HG03139 (cell line): ENCODE results near the gene UBXN1.

ENCODE experiments used
- ATAC-seq: cut with Tn5 transposase; IDR thresholded peaks from one replicate; pipeline ENCODE4 v1.9.1; 2021; ENCODE audit not compliant: unreplicated experiment

Gene UBXN1

GRCh38 chr11:62646825-62647608, 31.9 kb downstream of the UBXN1 start:
- no peak for ATAC-seq

DNA sequence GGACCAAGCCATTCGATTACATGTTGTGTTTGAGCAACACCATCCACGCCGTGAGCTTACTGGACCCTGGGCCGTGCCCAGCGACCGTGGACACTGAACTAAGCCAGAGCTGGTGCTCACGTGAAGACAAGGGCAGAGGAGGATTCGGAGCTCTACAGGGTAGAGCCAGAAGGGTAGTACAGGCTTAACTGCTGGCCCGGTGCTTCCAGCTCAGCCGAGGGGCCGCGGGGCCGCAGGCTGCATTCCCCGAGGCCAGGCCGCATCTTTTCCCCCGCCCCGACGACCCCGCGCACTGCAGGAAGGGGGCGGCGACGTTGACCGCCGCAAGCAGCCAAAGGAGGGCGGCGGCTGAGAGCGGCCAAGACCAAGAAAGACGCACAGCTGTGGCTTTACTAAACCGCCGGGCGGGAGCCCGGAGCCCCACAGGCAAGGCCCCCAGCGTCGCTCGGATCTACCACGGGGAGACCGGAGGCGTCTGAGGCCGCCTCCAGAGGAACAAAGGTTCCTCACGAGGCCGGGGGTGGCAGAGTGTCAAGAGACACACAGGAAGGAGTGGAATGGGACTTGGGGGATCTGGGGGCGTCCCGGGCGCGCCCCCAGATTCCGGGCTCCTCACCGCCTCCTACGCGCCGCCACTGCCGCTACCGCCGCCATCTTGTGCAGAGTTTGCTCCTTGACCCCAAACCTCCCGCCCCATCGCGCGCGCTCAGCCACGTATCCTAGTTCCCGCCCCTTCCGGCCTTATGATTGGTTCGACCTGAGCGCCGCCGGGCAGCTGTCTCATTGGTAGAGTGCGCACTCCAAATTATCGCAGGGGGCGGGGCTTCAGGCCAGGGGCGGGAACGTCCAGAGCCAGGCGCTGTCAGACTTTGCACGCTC, 32.7 kb downstream of the UBXN1 start, which contains the start of gene GANAB:
Gene GANAB, minus strand, starts transcription at position 668 of the 879 bp plus-strand sequence. Its CDS starts 14 bp downstream, at position 654.
- peak; percentile 93 for ATAC-seq

DNA sequence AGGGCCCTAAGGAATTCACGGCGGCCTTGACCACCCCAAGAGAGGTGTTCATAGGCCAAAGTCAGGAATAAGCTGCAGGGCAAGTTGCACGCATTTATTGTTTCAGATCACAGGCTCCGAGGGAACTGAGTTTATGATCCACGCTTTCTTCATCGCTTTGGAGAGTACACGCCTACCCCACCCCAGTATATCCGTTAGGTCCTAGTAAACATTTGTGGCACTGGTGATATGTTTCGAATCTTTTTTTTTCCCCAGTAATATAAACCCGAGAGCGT, 33.3 kb downstream of the UBXN1 start:
- ATAC-seq, result no peak

DNA sequence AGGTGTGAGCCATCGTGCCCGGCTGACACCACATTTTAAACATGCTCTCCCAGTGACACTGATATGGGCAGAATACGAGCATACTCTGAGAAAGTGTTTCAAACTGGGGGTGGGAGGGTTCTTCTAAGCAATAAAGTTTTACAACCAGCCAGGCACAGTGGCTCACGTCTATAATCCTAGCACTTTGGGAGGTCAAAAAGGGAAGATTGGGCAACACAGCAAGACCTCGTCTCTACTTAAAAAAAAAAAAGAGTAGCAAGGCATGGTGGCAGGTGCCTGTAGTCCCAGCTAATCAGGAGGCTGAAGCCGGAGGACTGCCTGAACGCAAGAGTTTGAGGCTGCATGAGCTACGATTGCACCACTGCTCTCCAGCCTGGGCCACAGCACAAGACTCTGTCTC, 34.7 kb downstream of the UBXN1 start:
- ATAC-seq, result no peak

GRCh38 chr11:62632492-62632891, 46.4 kb downstream of the UBXN1 start:
- no peak for ATAC-seq

GRCh38 chr11:62627713-62628112, 51.2 kb downstream of the UBXN1 start:
- ATAC-seq, result no peak
